Non-pigmented ciliary epithelial cell (primary cell): ENCODE measurements around the gene USP7.
A peak's percentile ranks its signal among the peaks of the same experiment; 100 is the strongest.
"Not testable (repeated sequence)": the region's sequence is repeated elsewhere in the genome, so short reads cannot be mapped to it uniquely, and the experiment has no call there.

ENCODE experiments used
- DNase-seq: peaks from one replicate; pipeline ENCODE4 v3.0.0-alpha.2; 2010; ENCODE audit warnings: low read depth

Gene USP7

DNA sequence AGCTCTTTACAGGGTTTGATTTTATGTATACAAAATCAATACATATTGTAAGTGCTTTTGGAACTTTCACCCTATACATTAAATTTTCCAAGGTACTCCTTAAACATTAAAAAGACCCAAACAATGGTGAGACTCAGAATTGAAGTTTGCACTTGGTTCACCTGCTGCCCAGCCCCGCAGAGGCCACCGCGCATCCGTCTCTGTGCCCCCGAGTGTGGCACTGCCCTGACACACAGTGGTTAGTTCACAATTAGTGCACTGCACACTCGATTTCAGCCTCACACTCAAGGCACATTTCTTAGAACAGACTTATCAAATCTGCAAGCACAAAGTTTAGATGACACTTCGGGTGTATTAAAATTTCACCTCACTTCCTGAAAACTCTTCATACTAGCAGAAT, 38.3 kb downstream of the USP7 start:
- DNase-seq: no peak

DNA sequence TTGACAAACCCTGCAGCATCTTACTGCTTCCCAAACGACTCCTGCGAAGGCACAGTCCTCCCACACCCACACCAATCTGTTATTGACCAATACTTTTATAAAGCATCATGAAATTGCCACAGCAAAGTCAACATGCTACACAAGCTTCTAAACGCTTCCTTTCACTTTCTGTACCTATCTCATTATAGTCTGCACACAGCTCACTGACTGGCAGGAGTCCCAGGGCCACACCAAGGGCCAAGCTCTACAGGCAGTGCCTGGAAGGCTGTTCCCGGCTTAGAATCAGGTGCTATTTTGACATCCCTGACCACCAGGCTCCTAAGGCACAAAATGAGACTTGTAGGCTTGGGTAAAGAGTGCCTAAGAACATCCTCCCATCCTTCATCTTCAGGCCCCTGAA, 39.5 kb downstream of the USP7 start:
- DNase-seq: no peak

DNA sequence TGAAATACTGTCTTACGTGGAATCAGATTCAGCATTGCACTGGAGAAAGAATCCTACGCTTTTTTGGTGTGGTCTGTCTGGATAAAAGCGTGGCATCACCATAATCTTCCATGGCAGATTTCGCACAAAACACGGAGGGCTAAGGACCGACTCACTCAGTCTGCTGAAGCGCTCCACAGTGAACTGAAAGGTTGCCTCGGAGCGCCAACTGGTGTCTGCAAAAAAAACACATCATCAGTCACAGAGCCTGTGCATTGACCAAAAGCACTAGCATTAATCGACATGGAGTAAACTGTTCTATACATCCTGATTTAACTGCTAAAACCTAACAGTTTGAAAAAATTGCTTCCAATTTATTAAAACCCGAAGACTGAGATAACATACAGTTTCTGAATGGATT, 40.5 kb downstream of the USP7 start:
- DNase-seq: no peak

DNA sequence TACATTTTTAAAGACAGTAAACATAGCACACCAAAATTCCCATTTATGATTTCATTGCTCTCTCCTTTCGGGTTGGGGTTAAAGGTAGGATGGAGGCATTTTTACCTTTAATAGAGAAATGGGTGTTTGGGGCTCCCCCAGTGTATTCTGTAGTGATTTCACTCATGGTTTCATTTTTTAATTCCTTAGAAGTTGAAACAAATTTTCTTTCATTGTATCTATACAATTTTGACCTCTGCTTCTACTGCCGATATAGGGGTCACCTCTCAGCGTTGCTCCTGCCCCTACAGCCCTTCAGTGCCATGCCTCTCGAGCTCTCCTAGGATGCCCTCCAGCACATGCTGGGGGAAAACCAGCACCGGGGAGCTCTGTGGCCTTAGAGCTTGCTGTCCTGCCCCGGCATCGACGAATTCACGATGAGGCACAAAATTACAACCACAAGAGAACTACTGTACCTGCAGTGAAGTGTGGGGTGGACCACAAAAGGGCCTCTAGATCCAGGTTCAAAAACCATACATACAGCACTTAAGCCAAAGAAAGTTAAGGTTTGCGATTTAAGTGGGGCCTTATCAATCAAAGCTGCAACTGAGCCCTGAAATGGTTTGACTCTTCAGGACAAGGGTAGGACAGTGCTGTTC, 42.2 kb downstream of the USP7 start:
- no peak for DNase-seq

DNA sequence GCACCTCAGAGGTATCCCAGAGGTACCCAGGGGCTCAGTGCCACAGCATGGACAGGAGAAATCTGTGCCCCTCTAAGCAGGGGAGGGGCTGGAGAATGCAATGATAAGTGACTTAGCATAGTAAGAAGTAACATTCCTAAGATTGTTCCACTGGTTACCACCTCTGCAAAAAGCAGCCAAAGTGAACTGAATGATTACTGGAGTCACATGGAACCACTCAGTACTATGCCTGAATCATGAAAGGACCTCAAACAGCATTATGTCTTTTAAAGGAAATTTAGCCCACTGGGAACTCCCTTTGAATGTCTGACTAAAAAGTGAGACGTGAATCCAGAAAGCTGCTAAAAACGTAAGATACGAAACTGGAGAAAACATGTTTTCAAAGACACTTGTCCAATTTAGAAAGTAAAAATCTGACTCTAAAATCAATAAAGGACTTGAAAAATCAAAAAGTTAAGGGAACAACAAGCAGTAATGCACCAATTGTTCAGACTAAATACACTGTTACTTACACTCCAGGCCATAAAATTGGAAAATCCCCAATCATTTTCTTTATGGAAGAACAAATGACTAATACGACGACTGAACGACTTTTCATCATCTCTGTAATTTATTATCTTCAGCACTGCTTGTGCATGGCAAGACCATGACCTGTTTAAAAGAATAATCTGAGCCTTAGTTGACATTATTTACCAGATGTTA, 42.9 kb downstream of the USP7 start:
- peak; percentile 15 for DNase-seq

DNA sequence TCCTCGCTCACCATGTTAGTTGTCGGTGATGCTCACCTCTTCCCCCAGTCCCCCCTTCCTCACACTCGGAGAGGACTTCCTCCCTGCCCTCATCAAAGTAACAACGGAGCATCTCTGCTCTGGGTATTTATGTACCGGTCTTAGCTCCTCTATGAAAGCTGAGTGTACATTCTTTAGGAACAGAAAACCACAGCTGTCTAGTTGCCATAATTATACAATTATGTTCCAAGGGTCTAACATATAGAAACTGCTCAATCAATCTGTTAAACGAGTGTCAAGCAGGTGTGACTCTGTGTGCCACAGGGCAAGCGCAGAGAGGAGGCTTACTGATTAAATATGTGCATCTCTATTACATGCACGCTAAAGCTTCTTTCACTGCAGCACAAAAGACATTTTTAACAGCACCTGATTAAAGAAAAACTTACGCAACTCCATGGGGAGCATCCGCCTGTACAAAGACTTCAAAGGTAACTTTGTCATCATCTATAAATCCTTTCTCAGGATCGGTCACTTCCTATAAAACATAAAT, 43.7 kb downstream of the USP7 start:
- DNase-seq: no peak

DNA sequence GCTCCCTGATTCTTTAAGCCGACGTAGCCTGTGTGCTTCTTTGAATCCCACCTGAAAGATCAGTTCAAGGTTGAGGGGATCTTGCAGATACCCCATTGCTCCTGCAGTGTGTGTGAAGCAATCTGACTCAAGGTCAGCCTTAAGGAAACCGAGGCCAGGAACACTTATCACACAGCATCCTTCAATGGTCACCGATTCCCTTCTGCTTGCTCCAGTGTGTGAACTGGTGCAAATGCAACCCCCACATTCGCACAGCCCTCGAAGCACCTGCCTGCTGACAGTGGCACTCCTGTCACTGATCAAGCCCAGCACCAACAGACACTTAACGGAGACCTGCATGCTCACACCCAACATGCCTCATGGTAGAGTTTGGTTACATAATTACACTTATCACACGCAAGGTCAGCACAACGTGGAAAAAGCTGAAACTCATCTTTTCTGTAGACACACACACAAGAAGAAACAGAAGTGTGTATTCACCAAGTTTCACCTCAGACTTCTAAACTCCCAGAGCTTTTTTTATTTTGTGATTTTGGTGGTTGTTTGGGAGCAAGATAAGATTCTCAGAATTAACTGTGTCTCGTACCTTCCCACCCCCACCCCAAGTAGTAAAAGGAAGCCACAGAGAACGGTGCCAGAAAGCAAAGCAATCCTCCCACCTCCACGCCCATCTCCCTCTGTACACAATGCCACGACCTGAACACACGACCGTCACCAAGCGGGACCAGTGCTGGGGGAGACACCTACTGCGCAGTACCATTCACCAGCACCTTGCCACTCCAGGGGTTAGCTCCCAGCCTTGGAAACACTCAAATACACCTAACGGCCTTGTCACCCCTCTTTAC, 44.4 kb downstream of the USP7 start:
- no peak for DNase-seq

DNA sequence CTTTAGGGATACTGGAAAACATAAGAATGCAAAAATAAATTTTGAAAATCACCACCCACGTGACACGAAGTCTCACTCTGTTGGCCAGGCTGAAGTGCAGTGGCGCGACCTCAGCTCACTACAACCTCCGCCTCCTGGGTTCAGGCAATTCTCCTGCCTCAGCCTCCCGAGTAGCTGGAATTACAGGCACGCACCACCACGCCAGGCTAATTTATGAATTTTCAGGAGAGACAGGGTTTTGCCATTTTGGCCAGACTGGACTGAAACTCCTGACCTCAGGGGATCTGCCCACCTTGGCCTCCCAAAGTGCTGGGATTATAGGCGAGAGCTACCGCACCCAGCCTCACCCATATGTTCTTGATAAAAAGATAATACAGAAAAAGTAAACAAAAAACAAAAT, 46.4 kb downstream of the USP7 start:
- not testable (repeated sequence) for DNase-seq

DNA sequence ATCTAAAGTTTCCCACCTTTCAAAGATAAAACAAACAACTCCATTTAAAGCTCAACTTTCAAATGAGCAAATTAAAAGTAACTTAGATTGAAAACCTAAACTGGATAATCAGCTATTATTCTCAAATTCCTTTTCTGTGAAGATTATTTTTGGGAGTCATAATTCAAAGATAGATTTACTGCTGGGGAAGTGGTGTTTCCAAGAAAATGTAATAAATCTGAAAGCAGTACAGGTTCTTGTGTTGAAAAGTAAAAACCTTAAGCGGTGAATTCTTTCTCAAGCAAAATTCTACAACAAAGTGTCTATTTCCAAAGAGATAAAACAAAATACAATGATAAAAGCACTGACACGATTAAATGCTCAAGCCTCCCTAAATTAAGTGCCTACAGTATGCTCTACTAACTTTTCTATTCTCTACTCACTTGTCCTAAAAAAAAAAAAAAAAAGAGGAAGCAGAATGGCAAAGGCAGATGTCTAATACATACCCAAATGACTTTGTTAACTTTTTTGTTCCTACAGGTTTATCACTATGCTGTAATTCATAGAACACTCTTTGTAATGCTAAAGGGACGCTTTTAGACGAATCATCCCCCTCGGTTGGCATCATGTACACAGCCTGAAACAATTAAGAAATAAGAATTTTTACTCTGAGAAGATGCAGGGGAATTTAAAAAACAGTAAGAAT, 47.0 kb downstream of the USP7 start:
- no peak for DNase-seq

DNA sequence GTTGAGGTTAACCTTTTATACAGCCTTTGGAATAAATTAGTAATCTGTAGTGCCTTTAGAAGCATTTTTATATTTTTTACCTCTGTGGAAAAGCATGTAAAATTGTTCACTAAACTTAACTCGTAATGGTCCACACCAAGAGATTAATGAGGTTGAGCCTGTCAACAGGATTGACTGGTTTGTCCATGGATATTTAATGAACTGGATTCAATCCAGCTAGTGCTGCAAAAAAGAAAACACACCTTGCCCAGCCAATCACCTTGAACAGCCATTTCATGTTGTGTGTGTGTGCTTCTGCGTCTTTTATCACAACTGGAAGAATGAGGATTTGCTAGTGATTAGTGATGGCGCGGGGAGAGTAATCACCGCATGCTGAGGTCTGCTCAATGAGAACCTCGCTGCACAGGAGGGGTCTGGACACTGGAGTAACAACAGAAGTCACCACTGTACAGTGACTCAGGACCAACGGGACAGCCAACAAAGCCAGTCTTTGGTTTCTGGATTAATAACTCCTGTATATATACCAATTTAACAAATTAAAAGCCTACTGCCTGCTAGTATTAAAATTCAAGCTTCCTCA, 47.9 kb downstream of the USP7 start:
- DNase-seq: no peak

DNA sequence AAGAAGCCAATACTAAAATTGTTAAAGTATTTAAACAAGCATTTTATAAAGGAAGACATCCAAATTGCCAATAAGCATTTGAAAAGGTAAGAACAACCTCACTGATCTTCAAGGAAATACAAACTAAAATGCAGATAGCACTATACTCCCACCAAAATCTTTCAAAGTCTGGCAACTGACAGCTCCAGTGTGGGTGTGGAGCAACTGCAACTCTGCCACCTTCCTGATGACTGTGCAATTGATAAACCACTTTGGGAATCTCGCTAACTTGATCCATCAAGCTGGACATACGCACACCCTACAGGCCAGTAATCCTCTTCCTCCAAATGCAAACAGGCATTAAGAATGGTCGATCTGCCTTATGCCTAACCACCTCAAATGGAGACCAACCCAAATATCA, 49.6 kb downstream of the USP7 start:
- DNase-seq: no peak

DNA sequence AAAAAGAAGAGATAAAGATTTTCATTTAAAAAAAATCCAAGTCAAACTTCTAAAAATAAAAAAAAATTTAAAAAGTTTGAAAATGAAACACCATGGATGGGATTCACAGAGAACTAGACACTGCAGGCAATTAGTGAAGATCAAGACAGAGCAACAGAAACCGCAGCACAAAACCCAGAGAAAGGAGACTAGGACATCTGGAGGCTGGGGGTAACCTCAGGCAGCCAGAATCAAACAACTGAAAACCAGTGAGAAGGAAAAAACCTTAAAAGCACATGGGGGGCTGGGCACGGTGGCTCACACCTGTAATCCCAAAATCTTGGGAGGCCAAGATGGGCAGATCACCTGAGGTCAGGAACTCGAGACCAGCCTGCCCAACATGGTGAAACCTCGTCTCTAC, 50.9 kb downstream of the USP7 start:
- DNase-seq: no peak

DNA sequence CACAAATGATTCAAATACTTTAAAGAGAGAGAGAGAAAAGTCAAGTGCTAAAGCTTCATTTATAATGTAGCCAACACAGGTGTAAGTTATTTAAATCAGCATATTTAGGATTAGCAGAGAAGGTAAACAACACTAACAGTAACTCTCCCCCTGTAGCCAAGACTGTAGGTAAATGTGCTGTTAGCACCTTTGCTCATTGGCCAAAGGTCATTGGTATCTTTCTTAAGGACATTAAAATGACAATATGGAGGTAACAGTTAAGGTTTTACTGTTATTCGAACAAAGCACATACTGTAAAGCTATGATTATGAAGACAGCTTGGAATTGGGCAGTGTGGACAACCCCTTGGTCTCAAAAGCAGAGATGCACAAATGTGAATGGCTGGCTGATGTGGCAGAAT, 52.9 kb downstream of the USP7 start:
- DNase-seq: no peak

DNA sequence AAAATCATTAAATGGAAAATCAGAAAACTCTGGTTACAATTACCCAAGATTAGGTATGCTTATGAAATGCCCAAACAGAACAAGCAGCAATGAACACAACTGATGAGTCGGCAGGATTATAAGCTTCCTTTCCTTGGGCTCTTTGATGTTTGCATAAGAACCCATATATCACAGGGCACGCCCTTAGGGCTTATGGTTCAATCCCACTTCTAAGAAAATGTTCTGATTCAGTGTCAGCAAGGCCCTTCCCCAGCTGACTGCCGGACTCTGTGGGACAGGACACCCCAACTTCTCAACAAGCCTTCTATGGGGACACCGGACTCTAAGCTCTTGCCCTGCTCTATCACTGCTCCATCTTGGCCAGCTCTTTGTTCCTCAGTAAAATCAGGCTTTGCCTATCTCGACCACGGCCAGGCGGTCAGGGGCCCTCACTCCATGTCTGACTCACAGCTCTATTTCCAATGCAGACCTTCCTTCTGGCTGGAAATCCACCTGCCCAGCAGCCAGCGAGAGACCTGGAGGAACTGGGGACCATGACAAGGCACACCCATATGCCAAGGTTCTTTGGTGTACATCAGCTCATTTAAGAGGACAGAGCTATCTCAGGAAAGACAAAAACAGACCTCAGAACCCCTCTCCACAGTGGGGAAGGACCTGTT, 54.8 kb downstream of the USP7 start:
- no peak for DNase-seq

DNA sequence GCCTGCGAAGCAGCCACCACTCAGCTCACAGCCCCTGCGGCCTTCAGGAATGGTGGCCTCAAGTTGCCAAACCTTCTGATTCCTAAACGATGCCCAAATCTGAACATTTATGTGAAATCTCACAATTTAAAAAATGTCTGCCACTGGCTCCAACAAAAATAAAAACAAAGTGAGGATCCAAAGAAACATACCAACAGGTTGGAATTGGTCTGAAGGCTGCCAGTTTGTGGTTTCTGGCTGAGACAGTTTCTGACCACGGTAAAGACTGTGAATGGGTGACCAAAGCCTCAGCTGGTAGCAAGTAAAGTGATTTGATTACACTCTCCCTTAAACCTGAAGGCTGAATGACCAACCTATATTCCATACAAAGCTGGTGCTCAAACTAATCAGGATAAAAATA, 56.6 kb downstream of the USP7 start:
- no peak for DNase-seq

DNA sequence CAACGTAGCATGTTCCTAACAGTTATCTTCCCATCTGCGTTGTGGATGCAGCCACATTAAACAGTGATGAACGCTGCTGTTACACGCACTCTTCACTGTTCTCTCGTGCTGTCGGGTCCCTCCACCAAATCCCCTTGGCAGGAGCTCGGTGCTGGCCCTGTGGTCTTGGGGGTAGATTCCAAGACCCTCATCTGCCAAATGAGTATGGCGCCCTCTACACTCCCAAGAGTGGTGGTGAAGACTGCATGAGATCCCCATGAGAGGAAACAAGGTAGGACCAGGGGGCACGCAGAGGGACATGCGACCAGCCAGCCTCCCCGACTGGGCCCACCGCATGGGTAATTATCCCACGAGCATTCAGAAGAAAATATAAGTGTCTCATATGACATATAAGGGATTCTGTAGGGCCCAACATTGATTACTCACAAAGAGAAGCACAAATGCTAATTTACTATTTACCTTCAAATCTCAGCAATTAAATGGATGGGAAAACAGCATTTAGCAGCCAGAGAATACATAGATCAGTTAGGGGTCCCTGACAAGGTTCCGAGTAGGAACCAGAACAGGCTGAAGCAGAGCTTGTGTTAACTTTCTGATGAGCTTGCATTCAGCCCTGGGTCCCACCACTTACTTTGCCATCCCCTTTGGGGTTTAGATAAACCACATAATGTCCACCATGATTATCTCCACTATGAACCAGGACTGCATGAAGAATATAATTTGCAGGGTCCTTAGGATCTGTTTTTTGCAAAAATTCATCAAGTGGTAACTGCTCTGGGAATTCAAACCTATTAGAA, 57.7 kb downstream of the USP7 start:
- no peak for DNase-seq

DNA sequence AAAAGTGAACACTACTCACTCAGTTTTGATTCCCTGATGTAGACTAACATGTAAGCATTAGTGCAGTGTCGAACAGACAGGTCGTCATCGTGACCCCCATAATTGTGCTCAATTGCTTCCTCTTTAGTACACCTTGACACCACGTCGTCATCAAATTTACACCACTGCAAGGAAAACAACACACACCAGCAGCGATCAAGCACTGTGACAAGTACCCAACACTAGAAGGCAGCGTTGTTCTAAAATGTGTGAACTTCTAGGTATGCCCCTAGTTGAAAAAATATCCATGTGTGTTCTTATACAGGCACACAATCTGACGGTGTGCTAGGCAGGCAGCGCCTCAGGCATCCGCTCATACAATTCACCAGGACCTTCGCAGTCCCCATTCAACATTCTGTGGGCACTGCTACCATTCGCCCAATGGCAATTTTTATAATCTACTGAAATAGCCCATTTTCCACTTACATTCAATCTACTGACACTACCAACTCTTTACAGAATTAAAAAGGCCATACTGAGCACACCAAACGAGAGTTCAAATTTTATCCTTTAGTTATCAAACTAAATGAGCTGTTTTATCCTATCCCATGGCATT, 58.4 kb downstream of the USP7 start:
- DNase-seq: no peak

DNA sequence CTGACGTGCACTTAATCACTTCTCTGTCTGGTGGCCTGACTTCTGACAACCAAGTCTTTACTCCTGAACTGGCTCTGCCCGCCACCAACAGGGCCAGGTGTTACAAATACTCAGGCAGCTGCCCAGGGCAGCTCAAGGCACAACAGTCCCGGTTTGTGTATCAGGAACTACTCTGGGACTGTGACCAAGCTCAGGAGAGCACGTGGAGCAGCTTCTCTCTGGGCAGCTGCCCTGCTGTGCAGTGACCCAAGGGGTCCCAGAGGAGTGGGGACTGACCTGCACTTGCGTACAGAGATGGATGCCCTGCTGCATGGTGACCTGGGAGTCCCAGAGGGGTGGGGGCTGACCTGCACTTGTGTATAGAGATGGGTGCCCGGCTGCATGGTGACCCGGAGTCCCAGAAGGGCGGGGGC, 59.7 kb downstream of the USP7 start:
- no peak for DNase-seq

DNA sequence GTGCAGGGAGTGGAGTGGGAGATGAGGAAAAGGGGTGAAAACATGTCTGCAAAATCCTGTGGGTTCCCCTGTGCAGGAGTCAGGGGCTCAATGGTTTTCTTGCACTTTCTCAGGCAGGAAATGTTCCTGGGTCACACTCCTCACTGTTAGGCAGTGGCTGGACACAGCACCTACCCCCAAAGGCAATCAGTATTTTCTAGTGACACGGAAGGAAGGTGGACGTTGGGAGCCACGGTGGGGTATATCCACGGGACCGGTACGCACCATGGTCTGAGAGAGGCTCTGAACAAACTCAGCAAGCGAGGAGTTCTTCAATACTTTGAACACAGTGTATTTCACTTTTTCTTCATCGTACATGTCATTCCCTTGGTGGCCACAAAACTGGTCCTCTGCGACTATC, 60.7 kb downstream of the USP7 start:
- DNase-seq: no peak

DNA sequence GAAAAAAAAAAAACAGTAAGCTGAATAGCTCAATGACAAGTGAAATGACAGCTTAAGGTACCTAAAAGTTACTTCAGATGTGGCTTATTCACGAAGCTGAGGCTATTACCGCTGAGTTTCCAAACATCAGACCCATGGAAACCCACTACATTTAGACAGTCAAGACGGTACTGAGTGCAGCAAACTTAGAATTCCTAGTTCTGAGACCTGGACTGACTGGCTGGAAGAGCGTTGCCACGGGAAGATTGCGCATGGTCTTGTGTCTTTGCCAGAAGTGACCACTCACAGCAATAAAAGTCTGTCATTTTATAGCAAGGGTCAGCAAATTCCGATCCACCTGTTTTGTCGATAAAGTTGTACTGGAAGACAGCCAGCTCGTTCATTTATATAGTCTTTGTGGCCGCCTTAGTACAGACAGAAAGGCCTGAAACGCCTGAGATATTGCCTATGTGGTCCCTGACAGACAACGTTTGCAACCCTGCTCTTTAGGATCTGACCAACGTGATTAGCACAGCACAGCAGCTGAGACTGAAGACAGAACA, 62.3 kb downstream of the USP7 start:
- DNase-seq: no peak
